GM23338 (cell line): ENCODE data around the gene BLOC1S3.

ENCODE experiments used
- CREB1 ChIP-seq: fragments of 250-450 bp; sonication (Bioruptor Pico); IDR thresholded peaks from 2 replicates; pipeline ENCODE4 v1.5.0; 2020; ENCODE audit warnings: low read depth, mild to moderate bottlenecking, moderate library complexity
- EZH2 ChIP-seq: fragments of 200-600 bp; sonication (generic); IDR thresholded peaks from one replicate; pipeline ENCODE4 v1.8.0; 2017; ENCODE audit warnings: antibody characterized with exemption, mild to moderate bottlenecking, low read depth; ENCODE audit not compliant: unreplicated experiment
- EZH2phosphoT487 ChIP-seq: fragments of 200-600 bp; sonication (generic); IDR thresholded peaks from one replicate; pipeline ENCODE4 v1.8.1; 2018; ENCODE audit warnings: antibody characterized with exemption; ENCODE audit not compliant: unreplicated experiment
- POLR2AphosphoS5 ChIP-seq: IDR thresholded peaks from 2 replicates; pipeline ENCODE4 v1.6.1; 2016; ENCODE audit warnings: antibody characterized with exemption, low read depth
- STAT1 ChIP-seq: IDR thresholded peaks from one replicate; pipeline ENCODE4 v1.6.1; 2016; ENCODE audit warnings: antibody characterized with exemption; ENCODE audit not compliant: unreplicated experiment
- ZNF114 ChIP-seq: fragments of 250-450 bp; sonication (Bioruptor Pico); IDR thresholded peaks from 2 replicates; pipeline ENCODE4 v1.5.0; 2020; ENCODE audit warnings: mild to moderate bottlenecking, moderate library complexity
- ZNF331 ChIP-seq: fragments of 250-450 bp; sonication (Bioruptor Pico); IDR thresholded peaks from 2 replicates; pipeline ENCODE4 v1.5.0; 2020; ENCODE audit warnings: low read depth, mild to moderate bottlenecking, moderate library complexity
- TF ChIP-seq, protein P1 (sequence below), 2 experiments: fragments of 200-600 bp in 1 of 2; sonication (generic) in 1 of 2; conservative IDR thresholded peaks; 2 replicates each; pipeline versions ENCODE4 v1.5.1 to v1.6.1; 2016 to 2017; ENCODE audit warnings: antibody characterized with exemption in 2 of 2, low read depth in 2 of 2, mild to moderate bottlenecking in 2 of 2, moderate library complexity in 1 of 2
- TF ChIP-seq, protein P2 (sequence below): fragments of 250-450 bp; sonication (Bioruptor Pico); IDR thresholded peaks from 2 replicates; pipeline ENCODE4 v1.5.0; 2020; ENCODE audit warnings: mild to moderate bottlenecking, moderate library complexity

DNA sequence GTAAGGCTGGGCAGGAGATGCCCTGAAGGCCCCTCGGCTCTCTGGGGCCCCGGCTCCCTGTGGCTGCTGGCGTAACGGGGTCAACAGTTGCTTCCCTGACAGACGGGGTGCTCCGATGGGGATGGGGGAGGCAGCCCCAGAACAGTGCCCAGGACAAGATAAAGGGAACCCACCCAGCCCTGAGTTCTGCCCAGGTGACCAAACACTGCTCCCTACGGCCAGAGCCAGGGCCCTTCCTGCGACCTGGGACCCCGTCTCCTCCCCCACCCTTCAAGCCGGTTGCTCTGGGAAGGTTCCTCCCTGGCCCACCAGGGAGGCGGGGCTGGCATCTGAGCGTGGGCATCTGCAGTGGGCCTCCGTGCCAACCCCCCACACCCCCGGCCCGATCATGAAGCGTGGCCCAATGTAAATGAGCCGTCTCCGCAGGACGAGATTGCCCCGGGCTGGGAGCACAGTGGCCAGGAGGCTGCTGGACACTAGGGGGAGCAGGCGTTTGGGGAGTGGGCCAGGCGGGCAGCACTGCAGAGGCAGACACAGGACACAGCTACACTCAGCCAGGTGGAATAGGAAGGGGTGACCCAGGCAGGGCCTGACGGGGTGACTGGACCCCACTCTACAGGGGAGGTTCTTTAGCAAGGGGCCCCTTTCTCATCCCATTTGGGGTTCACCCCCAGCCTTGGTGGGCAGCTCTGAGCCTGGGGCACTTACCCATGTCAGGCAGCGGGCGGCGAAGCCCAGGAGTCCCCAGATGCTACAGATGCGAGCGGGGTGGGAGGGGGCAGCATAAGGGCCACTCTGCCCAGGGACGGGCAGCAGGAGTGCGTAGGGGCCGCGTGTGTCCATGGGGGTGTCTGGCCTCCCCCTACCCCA, 16.6 kb upstream of the BLOC1S3 start:
- TF ChIP-seq, protein P1, sequence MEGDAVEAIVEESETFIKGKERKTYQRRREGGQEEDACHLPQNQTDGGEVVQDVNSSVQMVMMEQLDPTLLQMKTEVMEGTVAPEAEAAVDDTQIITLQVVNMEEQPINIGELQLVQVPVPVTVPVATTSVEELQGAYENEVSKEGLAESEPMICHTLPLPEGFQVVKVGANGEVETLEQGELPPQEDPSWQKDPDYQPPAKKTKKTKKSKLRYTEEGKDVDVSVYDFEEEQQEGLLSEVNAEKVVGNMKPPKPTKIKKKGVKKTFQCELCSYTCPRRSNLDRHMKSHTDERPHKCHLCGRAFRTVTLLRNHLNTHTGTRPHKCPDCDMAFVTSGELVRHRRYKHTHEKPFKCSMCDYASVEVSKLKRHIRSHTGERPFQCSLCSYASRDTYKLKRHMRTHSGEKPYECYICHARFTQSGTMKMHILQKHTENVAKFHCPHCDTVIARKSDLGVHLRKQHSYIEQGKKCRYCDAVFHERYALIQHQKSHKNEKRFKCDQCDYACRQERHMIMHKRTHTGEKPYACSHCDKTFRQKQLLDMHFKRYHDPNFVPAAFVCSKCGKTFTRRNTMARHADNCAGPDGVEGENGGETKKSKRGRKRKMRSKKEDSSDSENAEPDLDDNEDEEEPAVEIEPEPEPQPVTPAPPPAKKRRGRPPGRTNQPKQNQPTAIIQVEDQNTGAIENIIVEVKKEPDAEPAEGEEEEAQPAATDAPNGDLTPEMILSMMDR (conservative IDR thresholded peaks at IDR 0.05; ENCODE audit: low read depth in 2 of 2) = peak; percentile 69 to 86
- TF ChIP-seq EZH2 = no peak
- no peak for TF ChIP-seq STAT1
- no peak for TF ChIP-seq POLR2AphosphoS5
- TF ChIP-seq ZNF331 (CRISPR knock-in tag) = no peak
- TF ChIP-seq CREB1 (CRISPR knock-in tag) = no peak
- TF ChIP-seq, protein P2, sequence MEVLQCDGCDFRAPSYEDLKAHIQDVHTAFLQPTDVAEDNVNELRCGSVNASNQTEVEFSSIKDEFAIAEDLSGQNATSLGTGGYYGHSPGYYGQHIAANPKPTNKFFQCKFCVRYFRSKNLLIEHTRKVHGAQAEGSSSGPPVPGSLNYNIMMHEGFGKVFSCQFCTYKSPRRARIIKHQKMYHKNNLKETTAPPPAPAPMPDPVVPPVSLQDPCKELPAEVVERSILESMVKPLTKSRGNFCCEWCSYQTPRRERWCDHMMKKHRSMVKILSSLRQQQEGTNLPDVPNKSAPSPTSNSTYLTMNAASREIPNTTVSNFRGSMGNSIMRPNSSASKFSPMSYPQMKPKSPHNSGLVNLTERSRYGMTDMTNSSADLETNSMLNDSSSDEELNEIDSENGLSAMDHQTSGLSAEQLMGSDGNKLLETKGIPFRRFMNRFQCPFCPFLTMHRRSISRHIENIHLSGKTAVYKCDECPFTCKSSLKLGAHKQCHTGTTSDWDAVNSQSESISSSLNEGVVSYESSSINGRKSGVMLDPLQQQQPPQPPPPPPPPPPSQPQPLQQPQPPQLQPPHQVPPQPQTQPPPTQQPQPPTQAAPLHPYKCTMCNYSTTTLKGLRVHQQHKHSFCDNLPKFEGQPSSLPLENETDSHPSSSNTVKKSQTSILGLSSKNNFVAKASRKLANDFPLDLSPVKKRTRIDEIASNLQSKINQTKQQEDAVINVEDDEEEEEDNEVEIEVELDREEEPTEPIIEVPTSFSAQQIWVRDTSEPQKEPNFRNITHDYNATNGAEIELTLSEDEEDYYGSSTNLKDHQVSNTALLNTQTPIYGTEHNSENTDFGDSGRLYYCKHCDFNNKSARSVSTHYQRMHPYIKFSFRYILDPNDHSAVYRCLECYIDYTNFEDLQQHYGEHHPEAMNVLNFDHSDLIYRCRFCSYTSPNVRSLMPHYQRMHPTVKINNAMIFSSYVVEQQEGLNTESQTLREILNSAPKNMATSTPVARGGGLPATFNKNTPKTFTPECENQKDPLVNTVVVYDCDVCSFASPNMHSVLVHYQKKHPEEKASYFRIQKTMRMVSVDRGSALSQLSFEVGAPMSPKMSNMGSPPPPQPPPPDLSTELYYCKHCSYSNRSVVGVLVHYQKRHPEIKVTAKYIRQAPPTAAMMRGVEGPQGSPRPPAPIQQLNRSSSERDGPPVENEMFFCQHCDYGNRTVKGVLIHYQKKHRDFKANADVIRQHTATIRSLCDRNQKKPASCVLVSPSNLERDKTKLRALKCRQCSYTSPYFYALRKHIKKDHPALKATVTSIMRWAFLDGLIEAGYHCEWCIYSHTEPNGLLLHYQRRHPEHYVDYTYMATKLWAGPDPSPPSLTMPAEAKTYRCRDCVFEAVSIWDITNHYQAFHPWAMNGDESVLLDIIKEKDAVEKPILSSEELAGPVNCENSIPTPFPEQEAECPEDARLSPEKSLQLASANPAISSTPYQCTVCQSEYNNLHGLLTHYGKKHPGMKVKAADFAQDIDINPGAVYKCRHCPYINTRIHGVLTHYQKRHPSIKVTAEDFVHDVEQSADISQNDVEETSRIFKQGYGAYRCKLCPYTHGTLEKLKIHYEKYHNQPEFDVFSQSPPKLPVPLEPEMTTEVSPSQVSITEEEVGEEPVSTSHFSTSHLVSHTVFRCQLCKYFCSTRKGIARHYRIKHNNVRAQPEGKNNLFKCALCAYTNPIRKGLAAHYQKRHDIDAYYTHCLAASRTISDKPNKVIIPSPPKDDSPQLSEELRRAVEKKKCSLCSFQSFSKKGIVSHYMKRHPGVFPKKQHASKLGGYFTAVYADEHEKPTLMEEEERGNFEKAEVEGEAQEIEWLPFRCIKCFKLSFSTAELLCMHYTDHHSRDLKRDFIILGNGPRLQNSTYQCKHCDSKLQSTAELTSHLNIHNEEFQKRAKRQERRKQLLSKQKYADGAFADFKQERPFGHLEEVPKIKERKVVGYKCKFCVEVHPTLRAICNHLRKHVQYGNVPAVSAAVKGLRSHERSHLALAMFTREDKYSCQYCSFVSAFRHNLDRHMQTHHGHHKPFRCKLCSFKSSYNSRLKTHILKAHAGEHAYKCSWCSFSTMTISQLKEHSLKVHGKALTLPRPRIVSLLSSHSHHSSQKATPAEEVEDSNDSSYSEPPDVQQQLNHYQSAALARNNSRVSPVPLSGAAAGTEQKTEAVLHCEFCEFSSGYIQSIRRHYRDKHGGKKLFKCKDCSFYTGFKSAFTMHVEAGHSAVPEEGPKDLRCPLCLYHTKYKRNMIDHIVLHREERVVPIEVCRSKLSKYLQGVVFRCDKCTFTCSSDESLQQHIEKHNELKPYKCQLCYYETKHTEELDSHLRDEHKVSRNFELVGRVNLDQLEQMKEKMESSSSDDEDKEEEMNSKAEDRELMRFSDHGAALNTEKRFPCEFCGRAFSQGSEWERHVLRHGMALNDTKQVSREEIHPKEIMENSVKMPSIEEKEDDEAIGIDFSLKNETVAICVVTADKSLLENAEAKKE (CRISPR knock-in tag) = no peak
- no peak for TF ChIP-seq EZH2phosphoT487
- TF ChIP-seq ZNF114 (CRISPR knock-in tag) = no peak
